Measurements from ENCODE around the gene OSBPL6. TPM values are rescaled to one million over a fixed set of nuclear protein-coding genes. Genes with fewer than 3 reads are reported as not detected.
A peak's percentile ranks its signal among the peaks of the same experiment; 100 is the strongest.
"Not testable (repeated sequence)": the region's sequence is repeated elsewhere in the genome, so short reads cannot be mapped to it uniquely, and the experiment has no call there.

Gene OSBPL6
- total RNA-seq, 8 experiments from 2014 or later, result 6.8 to 16.5 (median 11.2) TPM

DNA sequence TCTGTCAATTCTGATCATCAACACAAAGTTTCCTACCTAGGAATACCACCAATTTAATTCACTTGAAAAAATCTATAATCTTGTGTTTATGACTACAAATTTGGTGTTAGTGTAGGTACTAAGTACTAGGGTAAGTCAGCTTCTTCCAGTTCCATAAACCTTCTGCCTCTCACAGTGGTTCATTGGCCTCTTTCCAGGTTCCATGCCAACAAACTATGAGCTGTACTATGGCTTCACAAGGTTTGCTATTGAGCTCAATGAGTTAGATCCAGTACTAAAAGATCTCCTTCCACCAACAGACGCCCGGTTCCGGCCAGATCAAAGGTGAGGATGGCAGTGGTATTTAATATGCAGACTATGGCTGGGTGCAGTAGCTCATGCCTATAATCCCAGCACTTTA, 197.9 kb downstream of the OSBPL6 start:
- Histone ChIP-seq H3K4me3 (no peak overlapping the region), H3K27ac (no peak overlapping the region), H3K4me1 (replicated peaks in 1 of 2) (peaks cover 0 to 6% of the 10 kb centered on the region in 2 donors)
- ATAC-seq (replicated peaks in 6 of 8), result no peak
- in situ Hi-C loops (cut with MboI; ENCODE audit: low pct_unique_long_range_greater_than_20kb in 2 of 9, low sequenced_read_pairs in 9 of 9, unreplicated experiment in 9 of 9), result loop anchor here in 1 of 9 experiments (25.0 kb wide), 1 partner anchor 255 kb away; no protein-coding TSS in a partner anchor
- WGBS, 10 experiments, result 100% methylated on average over 1 to 3 of the region's 3 CpGs; no CpG with 5 or more reads in 5 of the 10 experiments

DNA sequence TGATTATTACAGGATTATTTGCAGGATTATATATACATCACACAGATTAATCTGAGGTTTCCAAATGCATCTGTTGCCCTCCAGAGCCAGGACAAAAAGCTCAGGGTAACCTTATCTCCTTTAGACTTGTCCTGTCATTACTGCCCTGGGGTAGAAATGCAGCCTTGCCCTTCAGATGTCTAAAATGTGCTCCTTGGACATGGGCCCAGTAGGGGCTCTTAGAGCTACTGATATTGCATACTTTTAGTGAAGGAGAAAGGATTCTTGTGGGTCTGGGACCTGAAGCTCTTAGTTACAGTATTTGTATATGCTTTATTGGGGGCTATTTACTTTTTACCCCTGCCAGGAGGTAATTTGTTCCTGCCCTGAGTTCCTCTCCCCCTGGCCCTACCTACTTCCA, 200.5 kb downstream of the OSBPL6 start:
- H3K4me1 ChIP-seq (replicated peaks in 1 of 2), result peaks cover 0 to 6% of the 10 kb centered on the region in 2 donors
- in situ Hi-C loops (cut with MboI; ENCODE audit: low pct_unique_long_range_greater_than_20kb in 2 of 9, low sequenced_read_pairs in 9 of 9, unreplicated experiment in 9 of 9), result loop anchor here in 1 of 9 experiments (25.0 kb wide), 1 partner anchor 258 kb away; no protein-coding TSS in a partner anchor
- no peak overlapping the region for H3K4me3 ChIP-seq
- H3K27ac ChIP-seq, result no peak overlapping the region
- peak in 3 of 8 experiments; percentile 60 to 87 (median 64) for ATAC-seq (replicated peaks in 6 of 8)

GRCh38 chr2:178395295-178395694, 201.0 kb downstream of the OSBPL6 start:
- ATAC-seq (replicated peaks in 6 of 8), result peak in 1 of 8 experiments; percentile 38
- WGBS, 10 experiments, result 80 to 100% (median 95%) methylated on average over 1 to 2 of the region's 2 CpGs; no CpG with 5 or more reads in 5 of the 10 experiments
- in situ Hi-C loops (cut with MboI; ENCODE audit: low pct_unique_long_range_greater_than_20kb in 2 of 9, low sequenced_read_pairs in 9 of 9, unreplicated experiment in 9 of 9), result loop anchor here in 1 of 9 experiments (25.0 kb wide), 1 partner anchor 258 kb away; no protein-coding TSS in a partner anchor
- no peak overlapping the region for H3K27ac ChIP-seq
- no peak overlapping the region for H3K4me3 ChIP-seq
- peaks cover 0 to 6% of the 10 kb centered on the region in 2 donors for H3K4me1 ChIP-seq (replicated peaks in 1 of 2)

GRCh38 chr2:178395941-178396570, 201.7 kb downstream of the OSBPL6 start:
- WGBS, 10 experiments, result 18 to 100% (median 75%) methylated on average over 1 to 7 of the region's 8 CpGs
- in situ Hi-C loops (cut with MboI; ENCODE audit: low pct_unique_long_range_greater_than_20kb in 2 of 9, low sequenced_read_pairs in 9 of 9, unreplicated experiment in 9 of 9), result loop anchor here in 1 of 9 experiments (25.0 kb wide), 1 partner anchor 259 kb away; no protein-coding TSS in a partner anchor
- Histone ChIP-seq H3K27ac (no peak overlapping the region), H3K4me3 (no peak overlapping the region), H3K4me1 (replicated peaks in 1 of 2) (peaks cover 0 to 6% of the 10 kb centered on the region in 2 donors)
- ATAC-seq (replicated peaks in 6 of 8), result no peak

DNA sequence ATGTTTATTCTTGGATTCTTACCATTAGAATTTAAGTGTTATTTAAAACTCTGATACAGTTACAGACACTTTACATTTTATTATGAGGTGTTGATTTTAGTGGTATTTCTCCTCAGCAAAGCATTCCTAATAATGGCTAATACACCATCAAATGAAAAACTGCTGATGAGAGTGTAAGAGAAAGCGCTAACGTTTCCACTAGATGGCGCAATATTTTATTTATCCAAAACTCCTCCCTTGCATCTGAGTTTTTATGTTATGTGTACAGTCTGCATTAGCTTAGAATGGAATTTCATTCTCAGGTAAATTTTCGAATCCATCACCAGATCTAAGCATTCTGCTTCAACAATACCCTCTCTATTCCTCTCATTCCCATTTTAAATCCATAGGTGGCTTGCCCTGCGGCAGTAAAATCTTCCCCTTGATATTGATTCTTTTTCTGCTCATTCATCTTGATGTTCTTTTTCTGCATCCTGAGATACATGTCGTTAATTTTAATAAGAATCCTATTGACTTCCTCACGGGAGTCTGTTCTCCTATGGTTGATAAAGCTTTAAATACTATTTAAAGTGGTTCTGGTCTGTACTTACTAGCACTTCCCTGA, 202.8 kb downstream of the OSBPL6 start:
- H3K27ac ChIP-seq, result no peak overlapping the region
- peaks cover 0 to 6% of the 10 kb centered on the region in 2 donors for H3K4me1 ChIP-seq (replicated peaks in 1 of 2)
- peak; percentile 50 to 81 (median 69) for ATAC-seq (replicated peaks in 6 of 8)
- in situ Hi-C loops (cut with MboI; ENCODE audit: low pct_unique_long_range_greater_than_20kb in 2 of 9, low sequenced_read_pairs in 9 of 9, unreplicated experiment in 9 of 9), result loop anchor here in 1 of 9 experiments (25.0 kb wide), 1 partner anchor 260 kb away; no protein-coding TSS in a partner anchor
- no peak overlapping the region for H3K4me3 ChIP-seq
- 0 to 28% (median 14%) methylated on average over 1 to 7 of the region's 7 CpGs for WGBS, 10 experiments

DNA sequence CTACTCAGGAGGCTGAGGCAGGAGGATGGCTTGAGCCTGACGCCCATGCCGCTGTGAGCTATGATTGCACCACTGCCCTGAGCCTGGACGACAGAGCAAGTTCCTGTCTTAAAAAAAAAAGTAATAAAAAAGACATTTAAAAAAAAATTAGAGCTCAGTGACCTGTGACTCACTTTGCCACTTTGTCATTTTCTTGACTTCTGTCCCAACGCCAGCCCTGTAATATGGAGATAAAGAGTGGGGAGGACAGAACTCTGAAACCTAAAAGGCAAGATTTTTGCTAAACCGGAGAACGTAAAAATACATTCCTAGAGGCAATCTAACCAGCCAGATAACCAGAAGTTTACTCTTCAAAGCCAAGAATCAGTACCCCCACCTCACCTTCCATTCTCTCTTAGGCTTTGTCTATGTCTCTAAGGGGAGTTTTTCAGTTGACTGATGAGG, 207.7 kb downstream of the OSBPL6 start:
- in situ Hi-C loops (cut with MboI; ENCODE audit: low pct_unique_long_range_greater_than_20kb in 2 of 9, low sequenced_read_pairs in 9 of 9, unreplicated experiment in 9 of 9), result loop anchor here in 5 of 9 experiments (25.0 kb wide), 2 partner anchors 265 to 290 kb away; partner anchors contain the start of gene RBM45 (in 1 of the 5)
- 67 to 95% (median 82%) methylated on average over 1 to 6 of the region's 6 CpGs for WGBS, 10 experiments
- Histone ChIP-seq H3K27ac (no peak overlapping the region), H3K4me1 (replicated peaks in 1 of 2) (no peaks in the 10 kb centered on the region), H3K4me3 (no peak overlapping the region)
- ATAC-seq (replicated peaks in 6 of 8), result no peak

- H3K4me3 ChIP-seq, result no peak overlapping the region
- no peak overlapping the region for H3K27ac ChIP-seq
- no peaks in the 10 kb centered on the region for H3K4me1 ChIP-seq (replicated peaks in 1 of 2)
- peak in 1 of 8 experiments; percentile 18 for ATAC-seq (replicated peaks in 6 of 8)
- whole genome bisulfite sequencing, 10 experiments, result 42 to 100% (median 87%) methylated on average over 1 to 3 of the region's 3 CpGs; no CpG with 5 or more reads in 1 of the 10 experiments
- in situ Hi-C loops (cut with MboI; ENCODE audit: low pct_unique_long_range_greater_than_20kb in 2 of 9, low sequenced_read_pairs in 9 of 9, unreplicated experiment in 9 of 9), result loop anchor here in 5 of 9 experiments (25.0 kb wide), 2 partner anchors 266 to 291 kb away; partner anchors contain the start of gene RBM45 (in 1 of the 5)
These were observed 209.5 kb downstream of the OSBPL6 start for GRCh38 chr2:178403671-178404306.

GRCh38 chr2:178404368-178404767, 210.1 kb downstream of the OSBPL6 start:
- H3K4me1 ChIP-seq (replicated peaks in 1 of 2), result no peaks in the 10 kb centered on the region
- in situ Hi-C loops (cut with MboI; ENCODE audit: low pct_unique_long_range_greater_than_20kb in 2 of 9, low sequenced_read_pairs in 9 of 9, unreplicated experiment in 9 of 9), result loop anchor here in 5 of 9 experiments (25.0 kb wide), 2 partner anchors 267 to 292 kb away; partner anchors contain the start of gene RBM45 (in 1 of the 5)
- 0 to 82% (median 73%) methylated on average over 1 to 4 of the region's 4 CpGs for WGBS, 10 experiments
- H3K4me3 ChIP-seq, result no peak overlapping the region
- no peak overlapping the region for H3K27ac ChIP-seq
- ATAC-seq (replicated peaks in 6 of 8), result peak in 4 of 8 experiments; percentile 19 to 94 (median 70)

GRCh38 chr2:178409261-178409660, 214.9 kb downstream of the OSBPL6 start:
- ATAC-seq (replicated peaks in 6 of 8), result no peak
- H3K4me3 ChIP-seq, result no peak overlapping the region
- no peaks in the 10 kb centered on the region for H3K4me1 ChIP-seq (replicated peaks in 1 of 2)
- 22 to 92% (median 87%) methylated on average over 4 to 5 of the region's 5 CpGs; no CpG with 5 or more reads in 1 of the 10 experiments for WGBS, 10 experiments
- H3K27ac ChIP-seq, result no peak overlapping the region
- in situ Hi-C loops (cut with MboI; ENCODE audit: low pct_unique_long_range_greater_than_20kb in 2 of 9, low sequenced_read_pairs in 9 of 9, unreplicated experiment in 9 of 9), result loop anchor here in 5 of 9 experiments (25.0 kb wide), 2 partner anchors 272 to 297 kb away; partner anchors contain the start of gene RBM45 (in 1 of the 5)

DNA sequence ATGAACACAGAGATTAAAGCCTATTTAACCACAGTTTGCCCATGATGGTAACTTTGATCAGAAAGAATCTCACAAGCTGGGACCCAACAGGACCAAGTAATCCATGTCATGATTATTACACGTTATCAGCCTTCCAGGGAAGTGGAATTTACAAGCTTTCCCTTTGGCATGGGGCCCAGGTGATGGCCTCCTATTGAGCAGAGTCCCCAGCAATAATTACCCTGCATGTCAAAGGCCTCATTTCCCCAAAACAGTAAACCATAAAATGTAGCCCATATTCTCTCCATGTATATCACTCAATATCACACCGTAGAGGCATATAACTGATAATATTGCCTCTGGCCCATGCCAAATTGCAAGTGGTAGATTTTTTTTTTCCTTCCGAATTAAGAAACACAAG, 217.7 kb downstream of the OSBPL6 start:
- WGBS, 10 experiments, result 80 to 100% (median 93%) methylated on average over 1 to 3 of the region's 3 CpGs
- in situ Hi-C loops (cut with MboI; ENCODE audit: low pct_unique_long_range_greater_than_20kb in 2 of 9, low sequenced_read_pairs in 9 of 9, unreplicated experiment in 9 of 9), result loop anchor here in 6 of 9 experiments (10.0 to 25.0 kb wide), 3 partner anchors 275 to 300 kb away; partner anchors contain the start of gene RBM45 (in 2 of the 6)
- Histone ChIP-seq H3K27ac (no peak overlapping the region), H3K4me3 (no peak overlapping the region), H3K4me1 (replicated peaks in 1 of 2) (peaks cover 0 to 9% of the 10 kb centered on the region in 2 donors)
- no peak for ATAC-seq (replicated peaks in 6 of 8)

- not testable (repeated sequence) for H3K4me3 ChIP-seq; ATAC-seq (replicated peaks in 6 of 8); H3K4me1 ChIP-seq (replicated peaks in 1 of 2); H3K27ac ChIP-seq
- WGBS, 10 experiments, result 60 to 100% (median 98%) methylated on average over 2 to 8 of the region's 8 CpGs; no CpG with 5 or more reads in 2 of the 10 experiments
- in situ Hi-C loops (cut with MboI; ENCODE audit: low pct_unique_long_range_greater_than_20kb in 2 of 9, low sequenced_read_pairs in 9 of 9, unreplicated experiment in 9 of 9), result loop anchor here in 6 of 9 experiments (10.0 to 25.0 kb wide), 3 partner anchors 275 to 300 kb away; partner anchors contain the start of gene RBM45 (in 2 of the 6)
These were observed 218.1 kb downstream of the OSBPL6 start for GRCh38 chr2:178412453-178412852.

GRCh38 chr2:178413472-178414265, 219.4 kb downstream of the OSBPL6 start:
- 0 to 4% (median 0%) methylated on average over 1 to 11 of the region's 45 CpGs; no CpG with 5 or more reads in 2 of the 10 experiments for WGBS, 10 experiments
- ATAC-seq (replicated peaks in 6 of 8), result peak; percentile 65 to 86 (median 74)
- in situ Hi-C loops (cut with MboI; ENCODE audit: low pct_unique_long_range_greater_than_20kb in 2 of 9, low sequenced_read_pairs in 9 of 9, unreplicated experiment in 9 of 9), result loop anchor here in 6 of 9 experiments (10.0 to 25.0 kb wide), 3 partner anchors 276 to 301 kb away; partner anchors contain the start of gene RBM45 (in 2 of the 6)

More at GRCh38 chr2:178413472-178414265, 219.4 kb downstream of the OSBPL6 start:
- peaks cover 0 to 9% of the 10 kb centered on the region in 2 donors for H3K4me1 ChIP-seq (replicated peaks in 1 of 2)
- peak overlapping the region; percentile 47 to 80 (median 52) for H3K4me3 ChIP-seq
- H3K27ac ChIP-seq, result peak overlapping the region; percentile 94 to 95
